ENCODE results near the gene ACTL10. TPM values are rescaled to one million over a fixed set of nuclear protein-coding genes. Genes with fewer than 3 reads are reported as not detected.

The ACTL10 gene
- total RNA-seq, 3 donors from 2014 or later = 1.7 to 4.2 (median 2.4) TPM

DNA sequence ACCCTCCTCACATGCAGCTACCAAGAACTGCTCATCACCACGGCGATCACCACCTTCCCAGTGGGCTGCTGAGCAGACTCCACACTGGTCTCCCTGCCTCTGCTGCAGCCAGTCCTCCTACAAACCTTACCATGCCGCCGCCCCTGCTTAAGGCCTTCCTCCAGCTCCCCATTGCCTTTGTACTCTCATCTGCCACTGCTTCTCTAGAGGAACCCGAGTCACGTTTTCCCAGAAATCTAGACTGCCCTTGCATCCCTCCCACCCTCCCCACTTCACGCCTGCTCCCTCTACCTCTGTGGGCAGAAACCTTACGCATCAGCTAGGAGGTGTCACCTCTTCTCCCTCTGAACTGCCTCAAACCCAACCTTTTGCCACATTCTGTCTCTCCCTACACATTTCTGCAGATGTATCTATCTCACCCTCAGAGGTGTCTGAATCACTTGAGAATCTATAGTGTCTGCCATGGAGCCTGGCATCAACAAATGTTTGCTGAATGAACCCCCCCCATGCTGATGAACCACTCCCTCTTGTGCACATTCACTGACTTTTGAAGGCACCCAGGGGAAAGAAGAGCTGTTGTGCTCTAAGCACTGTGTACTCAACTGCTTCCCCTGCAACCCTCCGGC lies 15.1 kb downstream of the ACTL10 start:
- H3K4me1 ChIP-seq (ENCODE audit: low read depth) = peaks cover 13% of the 10 kb centered on the region
- intact Hi-C loops (cut with DNase I, micrococcal nuclease) = no loop called here
- H3K9me3 ChIP-seq = no peaks in the 10 kb centered on the region
- TF ChIP-seq, protein P1, sequence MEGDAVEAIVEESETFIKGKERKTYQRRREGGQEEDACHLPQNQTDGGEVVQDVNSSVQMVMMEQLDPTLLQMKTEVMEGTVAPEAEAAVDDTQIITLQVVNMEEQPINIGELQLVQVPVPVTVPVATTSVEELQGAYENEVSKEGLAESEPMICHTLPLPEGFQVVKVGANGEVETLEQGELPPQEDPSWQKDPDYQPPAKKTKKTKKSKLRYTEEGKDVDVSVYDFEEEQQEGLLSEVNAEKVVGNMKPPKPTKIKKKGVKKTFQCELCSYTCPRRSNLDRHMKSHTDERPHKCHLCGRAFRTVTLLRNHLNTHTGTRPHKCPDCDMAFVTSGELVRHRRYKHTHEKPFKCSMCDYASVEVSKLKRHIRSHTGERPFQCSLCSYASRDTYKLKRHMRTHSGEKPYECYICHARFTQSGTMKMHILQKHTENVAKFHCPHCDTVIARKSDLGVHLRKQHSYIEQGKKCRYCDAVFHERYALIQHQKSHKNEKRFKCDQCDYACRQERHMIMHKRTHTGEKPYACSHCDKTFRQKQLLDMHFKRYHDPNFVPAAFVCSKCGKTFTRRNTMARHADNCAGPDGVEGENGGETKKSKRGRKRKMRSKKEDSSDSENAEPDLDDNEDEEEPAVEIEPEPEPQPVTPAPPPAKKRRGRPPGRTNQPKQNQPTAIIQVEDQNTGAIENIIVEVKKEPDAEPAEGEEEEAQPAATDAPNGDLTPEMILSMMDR (IDR thresholded peaks at IDR 0.05) = no peak
- DNase-seq (no peak), ATAC-seq (no peak)
- H3K36me3 ChIP-seq (ENCODE audit: low read depth) = no peaks in the 10 kb centered on the region
- H3K4me3 ChIP-seq = no peak overlapping the region

DNA sequence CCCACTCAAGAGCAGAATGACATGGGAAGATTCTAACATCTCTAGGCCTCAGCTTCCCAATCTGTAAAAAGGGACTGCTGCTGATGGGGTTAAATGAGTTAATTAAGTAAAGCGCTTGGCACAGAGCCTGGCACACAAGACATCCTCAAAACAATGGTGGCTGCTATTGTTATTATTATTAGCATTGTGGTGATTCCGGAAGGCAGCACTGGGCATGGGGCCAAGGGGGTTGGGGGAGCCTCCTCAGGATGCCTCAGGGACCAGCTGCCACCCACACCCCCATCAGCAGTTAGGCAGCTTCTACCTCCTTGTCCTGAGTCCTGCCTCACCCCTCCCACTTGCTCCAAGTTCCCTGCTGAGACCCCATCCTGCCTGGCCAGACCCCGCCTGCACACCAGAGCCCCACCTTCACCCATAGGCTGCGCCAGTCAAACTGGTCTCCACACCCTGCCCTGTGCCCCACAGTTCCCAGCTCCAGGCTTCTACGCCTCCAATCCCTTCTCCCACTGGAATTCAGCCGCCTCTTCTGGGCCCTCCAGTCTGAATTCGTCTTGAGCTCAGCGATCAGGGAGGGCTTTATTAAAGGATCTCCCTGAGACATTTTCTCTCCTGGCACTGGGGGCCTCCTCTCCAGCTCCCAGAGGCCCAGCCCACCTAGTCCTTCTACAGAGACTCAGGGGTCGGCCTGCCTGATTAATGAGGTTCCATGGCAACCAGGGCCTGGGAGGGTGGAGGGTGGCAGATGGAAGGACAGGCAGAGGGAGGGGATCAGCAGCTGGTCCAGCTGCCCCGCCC lies 18.0 kb downstream of the ACTL10 start:
- intact Hi-C loops (cut with DNase I, micrococcal nuclease) = no loop called here
- no peak for ATAC-seq
- peaks cover 13% of the 10 kb centered on the region for H3K4me1 ChIP-seq (ENCODE audit: low read depth)
- H3K36me3 ChIP-seq (ENCODE audit: low read depth) = no peaks in the 10 kb centered on the region
- DNase-seq = no peak
- H3K9me3 ChIP-seq = no peaks in the 10 kb centered on the region
- no peak overlapping the region for H3K4me3 ChIP-seq
- TF ChIP-seq, protein P1 (IDR thresholded peaks at IDR 0.05) = no peak

DNA sequence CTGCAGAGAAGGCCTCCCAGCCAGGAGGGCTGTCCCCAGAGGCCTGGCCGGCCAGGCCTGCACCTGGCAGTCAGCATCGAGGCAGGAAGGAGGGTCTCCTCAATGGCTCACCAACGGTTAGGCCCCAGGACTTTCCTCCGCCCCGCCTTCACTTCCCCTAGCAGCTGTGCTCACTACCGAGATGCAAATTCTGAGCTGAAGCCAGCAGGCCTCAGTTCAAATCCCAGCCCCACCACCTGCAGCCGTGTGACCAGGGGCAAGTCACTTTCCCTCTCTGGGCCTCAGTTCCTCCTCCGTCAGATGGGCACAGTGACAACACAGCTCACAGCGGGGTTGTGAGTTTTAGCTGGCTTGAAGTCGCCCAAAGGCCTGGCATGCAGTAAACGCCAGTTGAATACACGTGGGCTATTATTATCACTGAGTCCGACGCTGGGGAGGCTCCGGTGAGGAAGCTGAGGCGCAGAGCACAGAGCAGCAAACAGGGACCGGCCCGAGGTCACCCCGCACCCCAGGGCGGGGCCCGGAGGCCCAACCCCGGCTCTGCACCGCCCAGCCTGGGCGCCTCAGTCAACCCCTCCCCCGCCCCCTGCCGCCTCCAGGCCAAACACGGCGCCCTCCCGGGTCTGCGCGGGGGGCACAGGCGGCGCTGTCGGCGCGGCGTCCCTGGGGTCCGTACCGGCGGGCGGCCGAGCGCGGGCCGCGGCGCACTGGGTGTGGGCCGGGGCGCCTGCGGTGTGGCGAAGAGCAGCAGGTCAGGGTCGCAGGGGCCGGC lies 18.8 kb downstream of the ACTL10 start:
- TF ChIP-seq, protein P1 (IDR thresholded peaks at IDR 0.05) = no peak
- Histone ChIP-seq H3K4me1 (ENCODE audit: low read depth) (peaks cover 13% of the 10 kb centered on the region), H3K9me3 (no peaks in the 10 kb centered on the region), H3K4me3 (peak overlapping the region; percentile 22), H3K36me3 (ENCODE audit: low read depth) (no peaks in the 10 kb centered on the region)
- DNase-seq (peak; percentile 68 to 83 (median 77)), ATAC-seq (peak; percentile 69)
- intact Hi-C loops (cut with DNase I, micrococcal nuclease) = no loop called here

DNA sequence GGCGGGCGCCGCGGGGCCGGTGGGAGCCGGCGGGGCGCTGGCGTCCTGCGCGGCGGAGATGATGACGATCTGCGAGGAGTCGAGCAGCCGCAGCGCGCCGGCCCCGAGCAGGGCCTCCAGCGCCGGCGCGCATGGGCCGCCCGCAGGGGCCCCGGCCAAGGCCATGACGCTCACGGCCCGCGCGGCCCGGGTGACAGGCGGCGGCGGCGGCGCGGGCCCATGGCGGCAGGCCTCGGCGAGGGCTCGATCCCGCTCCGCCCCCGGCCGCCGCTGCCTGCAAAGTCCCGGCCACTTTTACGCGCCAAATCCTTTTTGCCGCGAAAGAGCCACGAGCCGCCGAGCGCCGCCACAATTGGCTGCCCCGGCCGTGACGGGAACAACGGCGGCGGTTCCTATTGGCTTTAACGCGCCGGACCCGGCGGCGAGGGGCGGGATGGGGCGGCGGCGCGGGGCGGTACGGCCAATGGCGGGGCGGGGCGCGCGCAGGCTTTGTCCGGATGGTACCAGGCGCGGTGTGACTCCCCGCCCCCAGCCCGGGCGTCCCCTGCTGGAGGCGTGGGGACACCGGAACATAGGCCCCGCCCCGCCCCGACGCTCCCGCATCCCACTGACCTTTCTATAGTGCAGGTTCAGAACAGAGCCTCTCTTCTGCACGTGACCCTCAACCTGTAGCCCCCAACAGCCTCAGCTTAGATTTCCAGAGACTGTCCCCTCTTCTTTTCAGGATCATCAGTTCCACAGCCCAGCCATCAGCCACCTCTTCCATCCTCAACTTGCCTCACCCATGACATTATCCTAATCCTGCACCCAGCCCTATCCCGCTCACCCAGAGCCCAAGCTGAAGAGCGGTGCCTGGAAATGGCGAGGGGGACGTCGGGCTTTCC lies 19.6 kb downstream of the ACTL10 start, which contains the start of gene E2F1:
Gene E2F1, minus strand, starts transcription at position 286 of the 884 bp plus-strand sequence. Its CDS starts 121 bp downstream, at position 165.
- Histone ChIP-seq H3K4me3 (peak within 1 kb of the TSS; percentile 22), H3K4me1 (ENCODE audit: low read depth) (peaks cover 13% of the 10 kb centered on the region), H3K36me3 (ENCODE audit: low read depth) (no peaks in the 10 kb centered on the region), H3K9me3 (no peaks in the 10 kb centered on the region)
- TF ChIP-seq, protein P1 (IDR thresholded peaks at IDR 0.05) = peak; percentile 35
- intact Hi-C loops (cut with DNase I, micrococcal nuclease) = no loop called here
- peak; percentile 97 for ATAC-seq
- peak; percentile 97 to 98 (median 97) for DNase-seq

DNA sequence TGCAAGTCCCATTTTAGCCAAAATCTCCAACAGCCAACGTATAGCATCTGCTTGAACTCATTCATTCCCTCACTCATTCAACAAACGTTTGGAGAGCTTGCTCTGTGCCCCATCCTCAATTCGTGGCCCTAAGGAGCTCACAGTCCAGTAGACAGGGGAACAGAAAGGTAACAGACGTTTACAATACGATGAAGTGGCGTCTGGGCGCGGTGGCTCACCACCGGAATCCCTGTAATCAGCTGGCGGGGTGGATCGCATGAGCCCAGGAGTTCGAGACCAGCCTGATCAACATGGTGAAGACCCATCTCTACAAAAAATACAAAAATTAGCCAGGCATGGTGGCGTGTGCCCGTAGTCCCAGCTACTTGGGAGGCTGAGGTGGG lies 20.2 kb downstream of the ACTL10 start:
- ATAC-seq = no peak
- DNase-seq = no peak
- Histone ChIP-seq H3K4me3 (no peak overlapping the region), H3K9me3 (no peaks in the 10 kb centered on the region), H3K4me1 (ENCODE audit: low read depth) (peaks cover 13% of the 10 kb centered on the region), H3K36me3 (ENCODE audit: low read depth) (no peaks in the 10 kb centered on the region)
- TF ChIP-seq, protein P1 (IDR thresholded peaks at IDR 0.05) = no peak
- intact Hi-C loops (cut with DNase I, micrococcal nuclease) = no loop called here

Measured in mucosa of descending colon (tissue), 3 donors.